Measurements from ENCODE around the gene TFB2M. TPM values are rescaled to one million over a fixed set of nuclear protein-coding genes. Genes with fewer than 3 reads are reported as not detected.

TFB2M gene
- polyA plus RNA-seq, 2 donors, result 2.1 to 8.6 TPM

- no peak overlapping the region for H3K27ac ChIP-seq (ENCODE audit: low read depth in 2 of 2, low read length in 1 of 2)
- WGBS, 2 donors, result 89 to 90% methylated on average over 7 of the region's 7 CpGs
- no peak overlapping the region for H3K4me3 ChIP-seq (ENCODE audit: low read depth in 1 of 2, low read length in 2 of 2)
- no peaks in the 10 kb centered on the region for H3K9me3 ChIP-seq (ENCODE audit: control insufficient read depth in 2 of 2, insufficient read depth in 1 of 2, low read depth in 1 of 2, low read length in 1 of 2)
- H3K4me1 ChIP-seq (ENCODE audit: control insufficient read depth in 2 of 2, insufficient read depth in 2 of 2, low read length in 1 of 2), result no peaks in the 10 kb centered on the region
- no peaks in the 10 kb centered on the region for H3K27me3 ChIP-seq (ENCODE audit: control insufficient read depth in 1 of 2, insufficient read depth in 2 of 2, low read length in 2 of 2)
- peaks cover 5 to 13% of the 10 kb centered on the region in 2 donors for H3K36me3 ChIP-seq (ENCODE audit: control insufficient read depth in 2 of 2, insufficient read depth in 2 of 2, low read length in 1 of 2)
These were observed 25.1 kb downstream of the TFB2M start for GRCh38 chr1:246540738-246541491.

DNA sequence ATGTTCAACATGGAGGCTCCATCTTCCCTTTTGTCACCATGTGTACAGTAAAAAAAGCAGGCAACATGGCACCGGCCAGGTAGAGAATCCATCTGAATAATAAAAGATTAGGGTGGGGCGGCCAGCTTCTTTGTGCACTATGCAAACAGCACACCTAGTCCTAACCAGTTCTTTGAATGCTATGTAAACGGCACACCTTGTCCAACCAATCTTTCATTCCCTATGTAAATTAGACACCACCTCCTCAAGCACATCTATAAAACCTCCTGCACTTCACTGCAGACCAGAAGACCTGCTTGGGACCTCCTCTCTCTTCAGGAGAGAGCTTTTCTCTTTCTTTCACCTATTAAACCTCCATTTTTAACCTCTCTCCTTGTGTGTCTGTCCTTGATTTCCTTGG is 28.2 kb downstream of the TFB2M start:
- Histone ChIP-seq H3K4me3 (ENCODE audit: low read depth in 1 of 2, low read length in 2 of 2) (no peak overlapping the region), H3K27ac (ENCODE audit: low read depth in 2 of 2, low read length in 1 of 2) (no peak overlapping the region), H3K27me3 (ENCODE audit: control insufficient read depth in 1 of 2, insufficient read depth in 2 of 2, low read length in 2 of 2) (no peaks in the 10 kb centered on the region), H3K9me3 (ENCODE audit: control insufficient read depth in 2 of 2, insufficient read depth in 1 of 2, low read depth in 1 of 2, low read length in 1 of 2) (no peaks in the 10 kb centered on the region), H3K4me1 (ENCODE audit: control insufficient read depth in 2 of 2, insufficient read depth in 2 of 2, low read length in 1 of 2) (no peaks in the 10 kb centered on the region), H3K36me3 (ENCODE audit: control insufficient read depth in 2 of 2, insufficient read depth in 2 of 2, low read length in 1 of 2) (peaks cover 0 to 3% of the 10 kb centered on the region in 2 donors)
- WGBS, 2 donors, result 55 to 62% methylated on average over 3 of the region's 3 CpGs

- Histone ChIP-seq H3K27me3 (ENCODE audit: control insufficient read depth in 1 of 2, insufficient read depth in 2 of 2, low read length in 2 of 2) (no peaks in the 10 kb centered on the region), H3K36me3 (ENCODE audit: control insufficient read depth in 2 of 2, insufficient read depth in 2 of 2, low read length in 1 of 2) (peaks cover 0 to 3% of the 10 kb centered on the region in 2 donors), H3K9me3 (ENCODE audit: control insufficient read depth in 2 of 2, insufficient read depth in 1 of 2, low read depth in 1 of 2, low read length in 1 of 2) (no peaks in the 10 kb centered on the region), H3K4me3 (ENCODE audit: low read depth in 1 of 2, low read length in 2 of 2) (no peak overlapping the region), H3K27ac (ENCODE audit: low read depth in 2 of 2, low read length in 1 of 2) (no peak overlapping the region), H3K4me1 (ENCODE audit: control insufficient read depth in 2 of 2, insufficient read depth in 2 of 2, low read length in 1 of 2) (no peaks in the 10 kb centered on the region)
- 78 to 79% methylated on average over 7 of the region's 7 CpGs for WGBS, 2 donors
These were observed 28.6 kb downstream of the TFB2M start for GRCh38 chr1:246537441-246537840.

- no peaks in the 10 kb centered on the region for H3K27me3 ChIP-seq (ENCODE audit: control insufficient read depth in 1 of 2, insufficient read depth in 2 of 2, low read length in 2 of 2)
- 80 to 82% methylated on average over 1 of the region's 1 CpG for WGBS, 2 donors
- no peaks in the 10 kb centered on the region for H3K4me1 ChIP-seq (ENCODE audit: control insufficient read depth in 2 of 2, insufficient read depth in 2 of 2, low read length in 1 of 2)
- H3K9me3 ChIP-seq (ENCODE audit: control insufficient read depth in 2 of 2, insufficient read depth in 1 of 2, low read depth in 1 of 2, low read length in 1 of 2), result peaks cover 0 to 7% of the 10 kb centered on the region in 2 donors
- peaks cover 0 to 3% of the 10 kb centered on the region in 2 donors for H3K36me3 ChIP-seq (ENCODE audit: control insufficient read depth in 2 of 2, insufficient read depth in 2 of 2, low read length in 1 of 2)
- H3K27ac ChIP-seq (ENCODE audit: low read depth in 2 of 2, low read length in 1 of 2), result no peak overlapping the region
- H3K4me3 ChIP-seq (ENCODE audit: low read depth in 1 of 2, low read length in 2 of 2), result no peak overlapping the region
These were observed 31.9 kb downstream of the TFB2M start for GRCh38 chr1:246534114-246534513.

DNA sequence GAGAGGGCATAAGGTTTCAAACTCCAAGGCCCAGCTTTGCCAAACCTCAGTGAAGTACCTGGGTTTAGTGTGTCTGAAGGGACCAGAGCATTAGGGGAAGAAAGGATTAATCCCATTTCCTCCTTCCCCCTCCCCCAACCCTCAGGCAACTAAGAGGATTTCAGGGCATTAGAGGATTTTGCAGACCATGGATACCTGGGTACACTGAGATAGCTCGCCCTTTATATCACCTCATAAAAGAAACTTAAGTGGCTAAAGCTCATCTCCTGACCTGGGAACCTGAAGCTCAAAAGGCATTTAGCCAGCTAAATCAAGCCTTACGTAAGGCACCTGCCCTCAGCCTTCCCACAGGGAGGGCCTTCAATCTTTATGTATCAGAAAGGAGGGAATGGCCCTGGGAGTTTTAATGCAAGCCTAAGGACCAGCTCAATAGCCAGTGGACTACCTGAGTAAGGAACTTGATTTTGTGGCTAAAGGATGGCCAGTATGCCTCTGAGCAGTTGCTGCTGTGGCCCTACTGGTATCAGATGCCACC is 32.6 kb downstream of the TFB2M start:
- Histone ChIP-seq H3K36me3 (ENCODE audit: control insufficient read depth in 2 of 2, insufficient read depth in 2 of 2, low read length in 1 of 2) (no peaks in the 10 kb centered on the region), H3K27ac (ENCODE audit: low read depth in 2 of 2, low read length in 1 of 2) (no peak overlapping the region), H3K4me3 (ENCODE audit: low read depth in 1 of 2, low read length in 2 of 2) (no peak overlapping the region), H3K27me3 (ENCODE audit: control insufficient read depth in 1 of 2, insufficient read depth in 2 of 2, low read length in 2 of 2) (no peaks in the 10 kb centered on the region), H3K9me3 (ENCODE audit: control insufficient read depth in 2 of 2, insufficient read depth in 1 of 2, low read depth in 1 of 2, low read length in 1 of 2) (peaks cover 0 to 7% of the 10 kb centered on the region in 2 donors), H3K4me1 (ENCODE audit: control insufficient read depth in 2 of 2, insufficient read depth in 2 of 2, low read length in 1 of 2) (no peaks in the 10 kb centered on the region)
- 86 to 93% methylated on average over 2 of the region's 2 CpGs for WGBS, 2 donors

GRCh38 chr1:246532519-246532918 is 33.5 kb downstream of the TFB2M start:
- Histone ChIP-seq H3K27me3 (ENCODE audit: control insufficient read depth in 1 of 2, insufficient read depth in 2 of 2, low read length in 2 of 2) (no peaks in the 10 kb centered on the region), H3K4me1 (ENCODE audit: control insufficient read depth in 2 of 2, insufficient read depth in 2 of 2, low read length in 1 of 2) (peaks cover 0 to 4% of the 10 kb centered on the region in 2 donors), H3K36me3 (ENCODE audit: control insufficient read depth in 2 of 2, insufficient read depth in 2 of 2, low read length in 1 of 2) (no peaks in the 10 kb centered on the region), H3K9me3 (ENCODE audit: control insufficient read depth in 2 of 2, insufficient read depth in 1 of 2, low read depth in 1 of 2, low read length in 1 of 2) (peaks cover 0 to 7% of the 10 kb centered on the region in 2 donors), H3K27ac (ENCODE audit: low read depth in 2 of 2, low read length in 1 of 2) (no peak overlapping the region), H3K4me3 (ENCODE audit: low read depth in 1 of 2, low read length in 2 of 2) (no peak overlapping the region)
- WGBS, 2 donors, result 29 to 50% methylated on average over 1 of the region's 1 CpG

DNA sequence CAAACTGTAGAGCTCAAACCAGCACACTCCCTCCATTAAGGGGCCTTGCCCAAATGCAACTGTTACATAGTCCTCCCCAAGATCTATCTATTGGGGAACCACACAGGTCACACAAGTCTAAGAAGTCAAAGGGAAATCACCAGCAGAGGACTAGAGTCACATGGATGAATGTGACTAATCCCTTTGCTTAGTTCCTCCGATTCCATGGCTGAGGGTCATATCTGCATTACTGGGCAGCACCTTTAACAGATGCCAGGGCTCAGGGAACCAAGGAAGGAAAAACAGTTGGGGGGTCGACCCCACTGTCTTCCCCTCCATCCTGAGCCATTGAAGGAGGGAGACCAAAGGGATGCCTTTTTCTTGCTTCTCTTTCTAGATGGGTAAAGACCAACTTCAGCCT is 35.6 kb downstream of the TFB2M start:
- Histone ChIP-seq H3K9me3 (ENCODE audit: control insufficient read depth in 2 of 2, insufficient read depth in 1 of 2, low read depth in 1 of 2, low read length in 1 of 2) (peaks cover 0 to 9% of the 10 kb centered on the region in 2 donors), H3K27ac (ENCODE audit: low read depth in 2 of 2, low read length in 1 of 2) (no peak overlapping the region), H3K36me3 (ENCODE audit: control insufficient read depth in 2 of 2, insufficient read depth in 2 of 2, low read length in 1 of 2) (no peaks in the 10 kb centered on the region), H3K27me3 (ENCODE audit: control insufficient read depth in 1 of 2, insufficient read depth in 2 of 2, low read length in 2 of 2) (peaks cover 0 to 2% of the 10 kb centered on the region in 2 donors), H3K4me3 (ENCODE audit: low read depth in 1 of 2, low read length in 2 of 2) (no peak overlapping the region), H3K4me1 (ENCODE audit: control insufficient read depth in 2 of 2, insufficient read depth in 2 of 2, low read length in 1 of 2) (peaks cover 0 to 6% of the 10 kb centered on the region in 2 donors)
- 72 to 74% methylated on average over 2 of the region's 2 CpGs for WGBS, 2 donors

DNA sequence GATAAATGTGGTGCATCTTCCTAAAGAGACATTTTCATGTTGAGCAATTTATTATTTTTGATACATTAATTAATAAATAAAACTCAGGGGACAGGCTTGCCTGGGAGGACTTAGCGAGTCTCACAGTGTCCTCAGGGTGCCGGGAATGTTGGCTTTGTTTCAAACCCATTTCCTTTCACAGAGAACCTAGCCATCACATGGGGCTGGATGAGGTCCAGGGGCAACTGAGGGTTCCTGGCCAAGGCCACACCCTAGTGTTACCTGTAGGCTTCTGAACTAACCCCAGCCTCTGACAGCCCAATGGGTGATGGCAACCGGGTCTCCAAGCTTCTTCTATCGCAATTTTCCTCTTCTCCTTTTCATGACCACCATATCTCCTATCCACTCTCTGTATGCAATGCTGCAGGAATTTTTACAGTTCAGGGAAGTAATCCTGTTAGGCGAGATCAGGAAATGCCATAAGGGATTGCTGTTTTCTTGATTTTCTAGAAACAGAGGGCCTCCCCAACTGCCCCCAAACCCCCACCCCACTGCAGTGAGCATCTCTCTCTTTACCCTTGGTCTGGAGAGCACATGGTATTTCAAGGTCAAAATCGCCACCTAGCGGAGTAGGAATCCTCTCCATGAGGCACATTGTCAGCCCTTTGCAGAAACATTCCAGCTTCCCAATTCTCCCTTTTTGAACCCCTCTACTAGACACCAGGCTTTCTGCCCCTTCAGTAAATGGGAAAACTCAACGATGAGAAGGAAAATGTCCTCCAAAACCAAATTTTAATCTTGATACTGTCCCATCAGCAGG is 36.9 kb downstream of the TFB2M start:
- peaks cover 0 to 2% of the 10 kb centered on the region in 2 donors for H3K27me3 ChIP-seq (ENCODE audit: control insufficient read depth in 1 of 2, insufficient read depth in 2 of 2, low read length in 2 of 2)

GRCh38 chr1:246527402-246528088 is 38.5 kb downstream of the TFB2M start:
- Histone ChIP-seq H3K9me3 (ENCODE audit: control insufficient read depth in 2 of 2, insufficient read depth in 1 of 2, low read depth in 1 of 2, low read length in 1 of 2) (peaks cover 0 to 9% of the 10 kb centered on the region in 2 donors), H3K27ac (ENCODE audit: low read depth in 2 of 2, low read length in 1 of 2) (no peak overlapping the region), H3K4me1 (ENCODE audit: control insufficient read depth in 2 of 2, insufficient read depth in 2 of 2, low read length in 1 of 2) (peaks cover 0 to 6% of the 10 kb centered on the region in 2 donors), H3K4me3 (ENCODE audit: low read depth in 1 of 2, low read length in 2 of 2) (no peak overlapping the region), H3K36me3 (ENCODE audit: control insufficient read depth in 2 of 2, insufficient read depth in 2 of 2, low read length in 1 of 2) (no peaks in the 10 kb centered on the region), H3K27me3 (ENCODE audit: control insufficient read depth in 1 of 2, insufficient read depth in 2 of 2, low read length in 2 of 2) (peaks cover 0 to 2% of the 10 kb centered on the region in 2 donors)
- WGBS, 2 donors, result 44 to 48% methylated on average over 5 of the region's 5 CpGs

More for the DNA sequence above, 36.9 kb downstream of the TFB2M start:
- no peak overlapping the region for H3K4me3 ChIP-seq (ENCODE audit: low read depth in 1 of 2, low read length in 2 of 2)
- H3K4me1 ChIP-seq (ENCODE audit: control insufficient read depth in 2 of 2, insufficient read depth in 2 of 2, low read length in 1 of 2), result peaks cover 0 to 6% of the 10 kb centered on the region in 2 donors
- 69 to 74% methylated on average over 8 of the region's 8 CpGs for whole genome bisulfite sequencing, 2 donors
- H3K9me3 ChIP-seq (ENCODE audit: control insufficient read depth in 2 of 2, insufficient read depth in 1 of 2, low read depth in 1 of 2, low read length in 1 of 2), result peaks cover 0 to 9% of the 10 kb centered on the region in 2 donors
- no peaks in the 10 kb centered on the region for H3K36me3 ChIP-seq (ENCODE audit: control insufficient read depth in 2 of 2, insufficient read depth in 2 of 2, low read length in 1 of 2)
- H3K27ac ChIP-seq (ENCODE audit: low read depth in 2 of 2, low read length in 1 of 2), result no peak overlapping the region

Data from esophagus (tissue), 2 donors.